SHP77 (cell line): Measurements from ENCODE around the gene CER1.
A peak's percentile ranks its signal among the peaks of the same experiment; 100 is the strongest.

Source experiments
- DNase-seq, 2 experiments: peaks; one replicate each; lab custom pipeline; 2025; lab: John Stamatoyannopoulos, UW

The CER1 gene

GRCh38 chr9:14722391-14723035 lies at the start of gene CER1:
Gene CER1, minus strand, starts transcription at chr9:14722733. Its CDS starts 61 bp downstream, at chr9:14722672.
- DNase-seq: peak; percentile 4 to 55

GRCh38 chr9:14770592-14770991 lies 48.1 kb upstream of the CER1 start:
- DNase-seq: no peak

GRCh38 chr9:14769230-14769571 lies 46.7 kb upstream of the CER1 start:
- DNase-seq: peak in 1 of 2 experiments; percentile 10

GRCh38 chr9:14768405-14769229 lies 46.1 kb upstream of the CER1 start:
- peak in 1 of 2 experiments; percentile 33 for DNase-seq

GRCh38 chr9:14766299-14766698 lies 43.8 kb upstream of the CER1 start:
- no peak for DNase-seq

- no peak for DNase-seq
These were observed 39.1 kb upstream of the CER1 start for GRCh38 chr9:14761584-14761983.

- DNase-seq: no peak
These were observed 37.5 kb upstream of the CER1 start for GRCh38 chr9:14760060-14760459.

GRCh38 chr9:14756291-14756690 lies 33.8 kb upstream of the CER1 start:
- DNase-seq: no peak

- no peak for DNase-seq
These were observed 30.3 kb upstream of the CER1 start for GRCh38 chr9:14752871-14753270.

GRCh38 chr9:14752271-14752670 lies 29.7 kb upstream of the CER1 start:
- DNase-seq: no peak

- DNase-seq: no peak
These were observed 28.3 kb upstream of the CER1 start for GRCh38 chr9:14750821-14751220.

GRCh38 chr9:14749741-14750211 lies 27.2 kb upstream of the CER1 start:
- DNase-seq: no peak

- no peak for DNase-seq
These were observed 25.8 kb upstream of the CER1 start for GRCh38 chr9:14748373-14748772.

- DNase-seq: no peak
These were observed 24.6 kb upstream of the CER1 start for GRCh38 chr9:14747111-14747510.

GRCh38 chr9:14746626-14747025 lies 24.1 kb upstream of the CER1 start:
- no peak for DNase-seq

GRCh38 chr9:14744768-14745167 lies 22.2 kb upstream of the CER1 start:
- no peak for DNase-seq

GRCh38 chr9:14741369-14741768 lies 18.8 kb upstream of the CER1 start:
- no peak for DNase-seq

- DNase-seq: no peak
These were observed 10.6 kb upstream of the CER1 start for GRCh38 chr9:14733133-14733532.

GRCh38 chr9:14731294-14731981 lies 8.9 kb upstream of the CER1 start:
- DNase-seq: no peak

- no peak for DNase-seq
These were observed 7.9 kb upstream of the CER1 start for GRCh38 chr9:14730461-14730898.

- no peak for DNase-seq
These were observed 768 bp upstream of the CER1 start for GRCh38 chr9:14723301-14723700.

- no peak for DNase-seq
These were observed 3.2 kb downstream of the CER1 start for GRCh38 chr9:14719231-14719923.
